H1 (cell line): ENCODE results near the gene MBNL2. TPM values are rescaled to one million over a fixed set of nuclear protein-coding genes. Genes with fewer than 3 reads are reported as not detected.

Source experiments
- CTCF ChIA-PET: fragments of 300-600 bp; sonication (Branson Sonifier 250); formaldehyde crosslinking; loops from one replicate; lab custom pipeline; 2021; ENCODE audit not compliant: partially characterized antibody; lab: Charles Lee
- POLR2A ChIA-PET: fragments of 300-600 bp; sonication (Branson Sonifier 250); formaldehyde crosslinking; loops from one replicate; lab custom pipeline; 2021; ENCODE audit warnings: inconsistent platforms; ENCODE audit not compliant: partially characterized antibody; lab: Charles Lee
- DNase-seq, 2 experiments: peaks; one replicate each; pipeline versions ENCODE4 v3.0.0 to v3.0.0-alpha.2; 2010 to 2022; ENCODE audit warnings: low spot score in 2 of 2, low read depth in 1 of 2, mixed read lengths in 1 of 2
- FAIRE-seq: peaks from 2 replicates; lab custom pipeline; 2011; peaks lifted over from hg19 to GRCh38; lab: Jason Lieb, UNC
- H2AFZ ChIP-seq: 2 replicates; pipeline ENCODE4 v1.8.1; 2012; ENCODE audit warnings: low read length, inconsistent platforms
- H2AK5ac ChIP-seq: 2 replicates; pipeline ENCODE4 v1.6.1; 2013; ENCODE audit warnings: low read depth, low read length
- H2BK120ac ChIP-seq: replicated peaks from 2 replicates; pipeline ENCODE3; 2013; ENCODE audit warnings: low read depth, low read length, inconsistent platforms
- H2BK12ac ChIP-seq: 2 replicates; pipeline ENCODE4 v1.6.1; 2013; ENCODE audit warnings: low read depth, low read length
- H2BK15ac ChIP-seq: 2 replicates; pipeline ENCODE4 v1.6.1; 2013; ENCODE audit warnings: low read length
- H2BK20ac ChIP-seq: 2 replicates; pipeline ENCODE4 v1.6.1; 2013; ENCODE audit warnings: low read length
- H2BK5ac ChIP-seq: 2 replicates; pipeline ENCODE4 v1.6.1; 2013; ENCODE audit warnings: low read depth, low read length
- H3K14ac ChIP-seq: 2 replicates; pipeline ENCODE4 v1.6.1; 2013; ENCODE audit warnings: inconsistent platforms; ENCODE audit not compliant: insufficient read length
- H3K18ac ChIP-seq: 2 replicates; pipeline ENCODE4 v1.6.1; 2013; ENCODE audit warnings: low read length; ENCODE audit errors: extremely low read depth
- H3K23ac ChIP-seq: 2 replicates; pipeline ENCODE4 v1.6.1; 2013; ENCODE audit warnings: inconsistent platforms; ENCODE audit not compliant: insufficient read length
- H3K23me2 ChIP-seq: 2 replicates; pipeline ENCODE4 v1.6.1; 2013; ENCODE audit warnings: low read depth, low read length
- H3K27ac ChIP-seq: 2 replicates; pipeline ENCODE4 v1.6.1; 2011; ENCODE audit warnings: low read depth, low read length, inconsistent platforms
- H3K27me3 ChIP-seq, 4 experiments: replicated peaks in 1 of 4; 1 replicate in 1 of 4; 2 replicates in 3 of 4; pipeline versions ENCODE4 v1.6.1 to v1.8.1; 2011 to 2013; ENCODE audit warnings: low read length in 3 of 4, mild to moderate bottlenecking in 3 of 4, inconsistent platforms in 2 of 4, mixed read lengths in 2 of 4, moderate library complexity in 1 of 4; ENCODE audit not compliant: control insufficient read depth in 3 of 4, insufficient read depth in 3 of 4; ENCODE audit errors: extremely low read depth in 1 of 4
- H3K36me3 ChIP-seq, 4 experiments: 2 replicates each; pipeline versions ENCODE4 v1.6.1 to v1.8.1; 2011 to 2013; ENCODE audit warnings: mild to moderate bottlenecking in 4 of 4, low read length in 3 of 4, moderate library complexity in 2 of 4, control low read depth in 1 of 4, inconsistent platforms in 1 of 4; ENCODE audit not compliant: insufficient read depth in 4 of 4, control insufficient read depth in 2 of 4
- H3K4ac ChIP-seq: replicated peaks from 2 replicates; pipeline ENCODE3; 2013; ENCODE audit warnings: low read length, low read depth, mixed read lengths, inconsistent platforms; ENCODE audit not compliant: insufficient read length
- H3K4me1 ChIP-seq, 4 experiments: replicated peaks in 1 of 4; 1 replicate in 1 of 4; 2 replicates in 3 of 4; pipeline versions ENCODE4 v1.6.1 to v1.8.1; 2011 to 2013; ENCODE audit warnings: low read length in 3 of 4, inconsistent platforms in 2 of 4, mixed read lengths in 1 of 4; ENCODE audit not compliant: insufficient read depth in 4 of 4, control insufficient read depth in 3 of 4
- H3K4me2 ChIP-seq, 2 experiments: 2 replicates each; pipeline versions ENCODE4 v1.6.1 to v1.8.1; 2011 to 2013; ENCODE audit warnings: low read depth in 2 of 2, low read length in 2 of 2, control low read depth in 1 of 2, inconsistent platforms in 1 of 2, mild to moderate bottlenecking in 1 of 2; ENCODE audit not compliant: insufficient read depth in 1 of 2
- H3K4me3 ChIP-seq, 4 experiments: fragments of 200-600, 300-600 bp in 1 of 4; sonication (generic), shearing (Covaris generic), sonication (Bioruptor Twin) in 1 of 4; 2 replicates each; pipeline versions ENCODE4 v1.5.1 to v1.8.1; 2011 to 2016; ENCODE audit warnings: low read length in 4 of 4, low read depth in 3 of 4, control low read depth in 2 of 4, inconsistent platforms in 2 of 4, mild to moderate bottlenecking in 2 of 4, mixed read lengths in 1 of 4, moderate library complexity in 1 of 4; ENCODE audit not compliant: insufficient read depth in 2 of 4; ENCODE audit errors: extremely low read depth in 1 of 4
- H3K56ac ChIP-seq: replicated peaks from 2 replicates; pipeline ENCODE3; 2013; ENCODE audit warnings: low read depth, mild to moderate bottlenecking, mixed read lengths, low read length, inconsistent platforms; ENCODE audit not compliant: insufficient read length
- H3K79me1 ChIP-seq: 2 replicates; pipeline ENCODE4 v1.6.1; 2013; ENCODE audit warnings: low read depth, low read length, control low read depth
- H3K79me2 ChIP-seq, 2 experiments: 2 replicates each; pipeline versions ENCODE4 v1.6.1 to v1.8.1; 2012 to 2013; ENCODE audit warnings: low read length in 2 of 2, mild to moderate bottlenecking in 2 of 2, inconsistent platforms in 1 of 2; ENCODE audit not compliant: insufficient read depth in 2 of 2, control insufficient read depth in 1 of 2
- H3K9ac ChIP-seq, 4 experiments: replicated peaks in 1 of 4; 1 replicate in 1 of 4; 2 replicates in 3 of 4; pipeline versions ENCODE4 v1.6.1 to v1.8.1; 2011 to 2013; ENCODE audit warnings: low read depth in 3 of 4, low read length in 3 of 4, control low read depth in 2 of 4, mild to moderate bottlenecking in 2 of 4, moderate library complexity in 2 of 4, inconsistent platforms in 1 of 4; ENCODE audit errors: extremely low read depth in 1 of 4
- H3K9me3 ChIP-seq, 2 experiments: 2 replicates each; pipeline versions ENCODE4 v1.6.1 to v1.8.1; 2012 to 2013; ENCODE audit warnings: mild to moderate bottlenecking in 2 of 2, moderate library complexity in 2 of 2, control low read depth in 1 of 2, inconsistent platforms in 1 of 2, low read depth in 1 of 2, low read length in 1 of 2, mixed read lengths in 1 of 2; ENCODE audit not compliant: insufficient read depth in 2 of 2
- H4K20me1 ChIP-seq, 2 experiments: replicated peaks in 1 of 2; 2 replicates each; pipeline versions ENCODE3 to v1.8.1; 2011 to 2013; ENCODE audit warnings: inconsistent platforms in 2 of 2, low read length in 2 of 2, mild to moderate bottlenecking in 1 of 2; ENCODE audit not compliant: insufficient read depth in 2 of 2, control insufficient read depth in 1 of 2
- H4K5ac ChIP-seq: 2 replicates; pipeline ENCODE4 v1.6.1; 2013; ENCODE audit warnings: low read length, low read depth, mixed read lengths, inconsistent platforms; ENCODE audit not compliant: insufficient read length
- H4K8ac ChIP-seq: 2 replicates; pipeline ENCODE4 v1.8.0; 2013; ENCODE audit warnings: mild to moderate bottlenecking, moderate library complexity, low read length, inconsistent platforms; ENCODE audit not compliant: insufficient read depth; ENCODE audit errors: extremely low read depth
- H4K91ac ChIP-seq: replicated peaks from 2 replicates; pipeline ENCODE3; 2013; ENCODE audit warnings: low read length, mixed read lengths, inconsistent platforms; ENCODE audit not compliant: insufficient read length
- ASH2L ChIP-seq: fragments of 200-600, 300-600 bp; sonication (generic); IDR thresholded peaks from one replicate; pipeline ENCODE4 v1.7.1; 2017; ENCODE audit warnings: low read length
- CBX5 ChIP-seq: fragments of 300-800, 300-1000 bp; sonication (generic); IDR thresholded peaks from 2 replicates; pipeline ENCODE4 v1.7.1; 2016; ENCODE audit warnings: antibody characterized with exemption, low read length, low read depth
- E2F6 ChIP-seq: IDR thresholded peaks from 2 replicates; pipeline ENCODE4 v1.6.1; 2012; ENCODE audit warnings: inconsistent platforms
- GTF2F1 ChIP-seq: IDR thresholded peaks from 2 replicates; pipeline ENCODE4 v1.6.1; 2012; ENCODE audit warnings: low read depth, low read length, improper control_type of control experiment, borderline replicate concordance
- JUN ChIP-seq: IDR thresholded peaks from 2 replicates; pipeline ENCODE4 v1.6.1; 2011; ENCODE audit warnings: low read depth, mild to moderate bottlenecking, improper control_type of control experiment, low read length
- KDM1A ChIP-seq: fragments of 200-600, 300-600 bp; sonication (generic); IDR thresholded peaks from 2 replicates; pipeline ENCODE4 v1.7.1; 2016; ENCODE audit warnings: mild to moderate bottlenecking, low read length, borderline replicate concordance
- MAFK ChIP-seq: IDR thresholded peaks from 2 replicates; pipeline ENCODE4 v1.6.1; 2012; ENCODE audit warnings: low read depth, mild to moderate bottlenecking, improper control_type of control experiment, low read length
- RAD21 ChIP-seq, 2 experiments: IDR thresholded peaks in 1 of 2; conservative IDR thresholded peaks in 1 of 2; 2 replicates each; pipeline ENCODE4 v1.6.1; 2011; ENCODE audit warnings: low read depth in 2 of 2, low read length in 2 of 2, improper control_type of control experiment in 1 of 2, inconsistent platforms in 1 of 2, mild to moderate bottlenecking in 1 of 2, moderate library complexity in 1 of 2
- RBBP5 ChIP-seq: IDR thresholded peaks from 2 replicates; pipeline ENCODE4 v1.7.1; 2012; ENCODE audit warnings: low read depth, mild to moderate bottlenecking, inconsistent platforms, low read length, moderate library complexity, borderline replicate concordance
- RXRA ChIP-seq: IDR thresholded peaks from 2 replicates; pipeline ENCODE4 v1.6.1; 2011; ENCODE audit warnings: low read depth, mild to moderate bottlenecking, low read length, moderate library complexity; ENCODE audit not compliant: insufficient read depth
- SAP30 ChIP-seq: fragments of 300-600 bp; sonication (generic); IDR thresholded peaks from 2 replicates; pipeline ENCODE4 v1.7.1; 2012; ENCODE audit warnings: low read length, moderate library complexity, mild to moderate bottlenecking, inconsistent platforms; ENCODE audit not compliant: insufficient read depth, insufficient replicate concordance
- TAF1 ChIP-seq: IDR thresholded peaks from 2 replicates; pipeline ENCODE4 v1.6.1; 2011; ENCODE audit warnings: mild to moderate bottlenecking, low read depth, low read length
- polyA plus RNA-seq, 7 experiments: library from polyadenylated mRNA; depleted of rRNA in 3 of 7; stranded (reverse) in 5 of 7; unstranded in 2 of 7; fragments of >200 nt in 5 of 7; fragments of 200-250 nt in 2 of 7; gene quantifications; 1 replicate in 5 of 7; 2 replicates in 1 of 7; 4 replicates in 1 of 7; pipeline versions ENCODE4 v1.2.1 to v1.2.3, GENCODE V29; 2011 to 2013; ENCODE audit warnings: missing spikeins in 2 of 7, mixed read lengths in 2 of 7
- total RNA-seq: library from RNA; stranded (reverse); fragmentation: NEBNext Ultra II Directional; extraction: Animal tissue kit (Norgen Biotek cat#: 25700); gene quantifications from 2 replicates; pipeline ENCODE4 v1.2.1, GENCODE V29; 2021

MBNL2 gene
- total and polyA plus RNA-seq, 2 of the 8 experiments (the other 6 are each of a cell fraction or from before 2014, with no cell fraction given) = 1.0 to 2.6 TPM

- Histone ChIP-seq H3K27me3 (no peaks in the 10 kb centered on the region), H3K4me1 (peaks cover 0 to under 1% (median 0%) of the 10 kb centered on the region in 4 experiments; a peak in 1 of 7 replicates), H3K4me3 (no peak overlapping the region), H4K5ac (no peak overlapping the region), H3K4me2 (no peak overlapping the region), H2BK15ac (no peak overlapping the region), H4K91ac (no peak overlapping the region), H4K8ac (no peak overlapping the region), H2BK5ac (no peak overlapping the region), H3K18ac (no peak overlapping the region), H3K14ac (no peak overlapping the region), H3K9me3 (no peaks in the 10 kb centered on the region), H3K36me3 (no peaks in the 10 kb centered on the region), H3K4ac (no peak overlapping the region), H3K23me2 (no peaks in the 10 kb centered on the region), H3K79me2 (no peaks in the 10 kb centered on the region), H3K27ac (no peak overlapping the region), H2BK120ac (no peak overlapping the region), H2BK12ac (no peak overlapping the region), H2AK5ac (no peak overlapping the region), H2BK20ac (no peak overlapping the region), H2AFZ (no peak overlapping the region), H4K20me1 (no peaks in the 10 kb centered on the region), H3K56ac (no peak overlapping the region), H3K23ac (no peak overlapping the region), H3K79me1 (no peaks in the 10 kb centered on the region; the same call in 1 of the 2 replicates), H3K9ac (no peak overlapping the region)
- DNase-seq (no peak), FAIRE-seq (no peak)
- ChIA-PET POLR2A (no interaction called here), CTCF (interaction anchor here (1.2 to 1.6 kb wide), 2 partner anchors 20 to 46 kb away, joined by 4 to 5 read pairs; no protein-coding TSS in a partner anchor)
- TF ChIP-seq SAP30 (no peak), ASH2L (no peak), JUN (no peak), KDM1A (no peak), RXRA (no peak), GTF2F1 (no peak), CBX5 (no peak), E2F6 (no peak), TAF1 (no peak), MAFK (no peak), RBBP5 (no peak), RAD21 (IDR thresholded peaks at IDR 0.05 in 1 of 2, conservative IDR thresholded peaks at IDR 0.05 in 1 of 2; ENCODE audit: low read depth in 2 of 2, low read length in 2 of 2) (no peak)
These were observed 91.6 kb downstream of the MBNL2 start for GRCh38 chr13:97313551-97314260.
